Panc1 (cell line): ENCODE results near the gene CENPS. TPM values are rescaled to one million over a fixed set of nuclear protein-coding genes. Genes with fewer than 3 reads are reported as not detected.

Experiments
- ATAC-seq: fragments of 200-7000 bp; cut with Tn5 transposase; 2 replicates; pipeline ENCODE4 v1.9.1; 2020; ENCODE audit warnings: mild to moderate bottlenecking, moderate library complexity
- BruUV-seq: library from RNA; stranded (reverse); fragments of 400-500 nt; replicated peaks from 2 replicates; lab custom pipeline; 2021; lab: Mats Ljungman, UMichigan
- CTCF ChIA-PET: fragments of 300-600 bp; sonication (Branson Sonifier 250); formaldehyde crosslinking; loops from one replicate; lab custom pipeline; 2022; ENCODE audit warnings: antibody characterized with exemption; lab: Charles Lee
- POLR2A ChIA-PET: fragments of 300-600 bp; sonication (Branson Sonifier 250); formaldehyde crosslinking; loops from one replicate; lab custom pipeline; 2022; ENCODE audit warnings: antibody characterized with exemption; lab: Charles Lee
- DNase-seq: peaks from one replicate; pipeline ENCODE4 v3.0.0-alpha.2; 2010; ENCODE audit warnings: low read depth, low spot score
- H3K27ac ChIP-seq: 2 replicates; pipeline ENCODE4 v1.5.1; 2011; ENCODE audit warnings: mild to moderate bottlenecking, low read length, inconsistent platforms
- H3K27me3 ChIP-seq: fragments of 200-500 bp; sonication (Bioruptor generic); 2 replicates; pipeline ENCODE4 v1.6.0; 2014; ENCODE audit warnings: low read length, inconsistent platforms; ENCODE audit not compliant: control insufficient read depth, insufficient read depth
- H3K36me3 ChIP-seq: fragments of 200-500 bp; sonication (Bioruptor generic); 2 replicates; pipeline ENCODE4 v1.5.1; 2014; ENCODE audit warnings: inconsistent platforms, mild to moderate bottlenecking, low read length, moderate library complexity; ENCODE audit not compliant: control insufficient read depth, insufficient read depth
- H3K4me1 ChIP-seq: 2 replicates; pipeline ENCODE4 v1.5.1; 2011; ENCODE audit warnings: inconsistent platforms, mild to moderate bottlenecking, low read length, moderate library complexity; ENCODE audit not compliant: control insufficient read depth, insufficient read depth
- H3K4me3 ChIP-seq, 2 experiments: 2 replicates each; pipeline ENCODE4 v1.5.1; 2011 to 2012; ENCODE audit warnings: low read depth in 2 of 2, low read length in 2 of 2, mild to moderate bottlenecking in 2 of 2, inconsistent platforms in 1 of 2, moderate library complexity in 1 of 2
- H3K9me3 ChIP-seq: fragments of 200-500 bp; sonication (Bioruptor generic); 2 replicates; pipeline ENCODE4 v1.5.1; 2014; ENCODE audit warnings: low read depth, mild to moderate bottlenecking, inconsistent platforms, low read length, moderate library complexity; ENCODE audit not compliant: control insufficient read depth, insufficient read depth
- CTCF ChIP-seq: fragments of 450-650 bp; IDR thresholded peaks from 2 replicates; pipeline ENCODE4 v1.5.1; 2017; ENCODE audit warnings: mild to moderate bottlenecking
- POLR2AphosphoS5 ChIP-seq: IDR thresholded peaks from 2 replicates; pipeline ENCODE4 v1.6.1; 2012; ENCODE audit warnings: mild to moderate bottlenecking, low read depth, low read length, moderate library complexity
- REST ChIP-seq, 2 experiments: IDR thresholded peaks; 2 replicates each; pipeline ENCODE4 v1.6.1; 2011 to 2012; ENCODE audit warnings: low read depth in 2 of 2, control low read depth in 1 of 2, low read length in 1 of 2, mild to moderate bottlenecking in 1 of 2, moderate library complexity in 1 of 2; ENCODE audit not compliant: insufficient read depth in 1 of 2
- SIN3A ChIP-seq: IDR thresholded peaks from 2 replicates; pipeline ENCODE4 v1.6.1; 2012; ENCODE audit warnings: low read depth, mild to moderate bottlenecking, low read length, moderate library complexity, borderline replicate concordance; ENCODE audit not compliant: insufficient read depth
- TCF7L2 ChIP-seq: IDR thresholded peaks from 2 replicates; pipeline ENCODE4 v1.6.1; 2011; ENCODE audit warnings: mild to moderate bottlenecking, low read depth, low read length, inconsistent platforms
- in situ Hi-C: cut with HindIII; loops from 2 replicates; pipeline ENCODE4 v1.10.0; 2016; ENCODE audit warnings: low sequenced_read_pairs, low pct_unique_long_range_greater_than_20kb
- intact Hi-C: fragments of 100-400 bp; cut with micrococcal nuclease; formaldehyde crosslinking; loops from one replicate; pipeline ENCODE4 v1.10.0; 2022; ENCODE audit not compliant: unreplicated experiment
- total RNA-seq: library from RNA; stranded (reverse); gene quantifications from one replicate; pipeline ENCODE4 v1.2.1, GENCODE V29; 2021; ENCODE audit not compliant: unreplicated experiment

Gene CENPS
- total RNA-seq, 1 experiment from 2014 or later: 40.8 TPM

DNA sequence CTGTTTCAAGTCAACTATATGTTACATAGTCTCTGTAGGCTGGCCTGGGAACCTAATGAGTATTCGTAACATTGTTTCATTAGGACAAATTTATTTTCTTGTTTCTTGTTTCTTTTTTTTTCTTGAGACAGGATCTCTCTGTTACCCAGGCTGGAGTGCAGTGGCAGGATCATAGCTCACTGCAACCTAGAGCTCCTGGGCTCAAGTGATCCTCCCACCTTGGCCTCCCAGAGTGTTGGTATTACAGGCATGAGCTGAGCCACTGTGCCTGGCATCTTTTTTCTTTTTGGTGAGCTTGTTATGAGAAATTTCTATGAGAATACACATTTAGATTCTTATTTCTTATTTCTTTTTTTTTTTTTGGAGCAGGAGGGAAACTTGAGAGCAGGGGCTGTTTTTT is 6.8 kb downstream of the CENPS start:
- no peak for TF ChIP-seq POLR2AphosphoS5
- TF ChIP-seq REST (IDR thresholded peaks at IDR 0.05; ENCODE audit: insufficient read depth in 1 of 2, low read depth in 2 of 2, low read length in 1 of 2): no peak
- TF ChIP-seq SIN3A: no peak
- no peak for TF ChIP-seq TCF7L2
- no peak for TF ChIP-seq CTCF
- H3K27me3 ChIP-seq: no peaks in the 10 kb centered on the region
- in situ Hi-C loops (no loop called here), intact Hi-C loops (no loop called here)
- POLR2A ChIA-PET: interaction anchor here (0.6 to 0.7 kb wide), 3 partner anchors 15 to 737 kb away, joined by 3 to 5 read pairs (median 4); no protein-coding TSS in a partner anchor
- H3K4me1 ChIP-seq: 0 out of 2 replicates have a peak, but pooled peaks cover 3% of the 10 kb centered on the region
- no peaks in the 10 kb centered on the region for H3K9me3 ChIP-seq
- no peak overlapping the region for H3K4me3 ChIP-seq
- CTCF ChIA-PET: interaction anchor here (0.5 kb wide), 1 partner anchor 430 kb away, joined by 4 read pairs; no protein-coding TSS in a partner anchor
- H3K36me3 ChIP-seq: no peaks in the 10 kb centered on the region
- DNase-seq: no peak
- BruUV-seq: no TSS peak
- H3K27ac ChIP-seq: no peak overlapping the region
- ATAC-seq: no peak

- DNase-seq: no peak
- in situ Hi-C loops (no loop called here), intact Hi-C loops (no loop called here)
- 0 out of 2 replicates have a peak, but pooled peaks cover 3% of the 10 kb centered on the region for H3K4me1 ChIP-seq
- H3K36me3 ChIP-seq: no peaks in the 10 kb centered on the region
- no TSS peak for BruUV-seq
- no peak overlapping the region for H3K27ac ChIP-seq
- ATAC-seq: no peak
- H3K9me3 ChIP-seq: no peaks in the 10 kb centered on the region
- POLR2A ChIA-PET: no interaction called here
- TF ChIP-seq POLR2AphosphoS5 (no peak), SIN3A (no peak), REST (IDR thresholded peaks at IDR 0.05; ENCODE audit: insufficient read depth in 1 of 2, low read depth in 2 of 2, low read length in 1 of 2) (no peak), TCF7L2 (no peak), CTCF (no peak)
- no peak overlapping the region for H3K4me3 ChIP-seq
- H3K27me3 ChIP-seq: no peaks in the 10 kb centered on the region
- CTCF ChIA-PET: no interaction called here
These were observed 8.5 kb downstream of the CENPS start for GRCh38 chr1:10438677-10439163.
